Keratinocyte (primary cell): ENCODE data around the gene ST6GALNAC6.

Experiments
- CTCF ChIP-seq, 3 experiments: IDR thresholded peaks in 1 of 3; conservative IDR thresholded peaks in 1 of 3; optimal IDR thresholded peaks in 1 of 3; 2 replicates in 2 of 3; 3 replicates in 1 of 3; pipeline versions ENCODE3 to v1.5.1; 2011; ENCODE audit warnings: low read length in 3 of 3, mild to moderate bottlenecking in 3 of 3, moderate library complexity in 2 of 3, control low read depth in 1 of 3, inconsistent platforms in 1 of 3; ENCODE audit not compliant: insufficient read depth in 2 of 3; ENCODE audit errors: extremely low read depth in 1 of 3
- EZH2 ChIP-seq: IDR thresholded peaks from one replicate; pipeline ENCODE4 v1.6.1; 2012; ENCODE audit warnings: inconsistent platforms, mild to moderate bottlenecking, low read length, moderate library complexity

GRCh38 chr9:127923771-127924170 is 24.4 kb upstream of the ST6GALNAC6 start:
- TF ChIP-seq CTCF (optimal IDR thresholded peaks at IDR 0.05 in 1 of 3, IDR thresholded peaks at IDR 0.05 in 1 of 3, conservative IDR thresholded peaks at IDR 0.05 in 1 of 3; ENCODE audit: extremely low read depth in 1 of 3, insufficient read depth in 2 of 3, low read length in 3 of 3): no peak
- TF ChIP-seq EZH2: no peak
